HG02571 (cell line): ENCODE data around the gene IGSF10.
"Not testable (repeated sequence)": the region's sequence is repeated elsewhere in the genome, so short reads cannot be mapped to it uniquely, and the experiment has no call there.

Experiments
- ATAC-seq: cut with Tn5 transposase; IDR thresholded peaks from one replicate; pipeline ENCODE4 v1.9.1; 2021; ENCODE audit warnings: mild to moderate bottlenecking, moderate library complexity; ENCODE audit not compliant: unreplicated experiment

The IGSF10 gene

GRCh38 chr3:151460774-151461450 is at the start of gene IGSF10:
TSS of gene IGSF10 (minus strand) at chr3:151461061. CDS start at chr3:151458709, 2,352 bp downstream.
- ATAC-seq, result no peak

- not testable (repeated sequence) for ATAC-seq
These were observed 48.7 kb upstream of the IGSF10 start for GRCh38 chr3:151509468-151510135.

DNA sequence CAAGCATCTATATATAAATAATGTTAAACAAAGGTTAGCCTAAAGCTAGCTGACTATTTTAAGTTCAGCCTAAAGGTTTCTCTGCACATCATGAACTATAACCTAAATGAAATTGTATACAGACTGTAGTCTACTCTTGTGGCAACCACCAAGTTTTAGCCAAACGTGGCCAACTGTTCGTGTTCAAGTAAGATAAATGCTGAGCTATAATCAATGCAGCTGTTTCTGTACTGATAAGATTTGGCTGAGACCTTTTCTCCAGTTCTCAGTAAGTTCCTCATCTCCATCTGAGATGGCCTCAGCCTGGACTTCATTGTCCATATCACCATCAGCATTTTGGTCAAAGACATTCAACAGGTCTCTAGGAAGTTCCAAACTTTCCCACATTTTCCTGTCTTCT is 43.7 kb upstream of the IGSF10 start:
- no peak for ATAC-seq

DNA sequence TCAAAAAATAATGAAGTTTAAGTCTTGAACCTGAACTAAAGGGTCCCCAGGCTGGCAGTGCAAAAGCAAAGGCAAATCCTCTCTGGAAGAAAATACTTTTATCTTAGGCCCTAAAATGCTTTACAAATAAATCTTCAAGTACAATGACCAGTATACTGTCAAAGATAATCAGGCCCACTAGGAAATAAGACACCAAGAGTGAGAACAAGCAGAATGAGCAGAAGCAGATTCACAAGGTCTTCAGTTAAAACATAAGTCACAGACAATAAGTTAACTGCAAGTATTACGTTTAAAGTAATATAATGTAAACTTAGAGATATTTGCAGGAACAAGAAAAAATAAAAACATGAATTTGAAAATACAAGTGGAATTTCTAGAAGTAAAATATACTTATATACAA is 42.2 kb upstream of the IGSF10 start:
- no peak for ATAC-seq

GRCh38 chr3:151501923-151502632 is 41.2 kb upstream of the IGSF10 start:
- ATAC-seq, result no peak

DNA sequence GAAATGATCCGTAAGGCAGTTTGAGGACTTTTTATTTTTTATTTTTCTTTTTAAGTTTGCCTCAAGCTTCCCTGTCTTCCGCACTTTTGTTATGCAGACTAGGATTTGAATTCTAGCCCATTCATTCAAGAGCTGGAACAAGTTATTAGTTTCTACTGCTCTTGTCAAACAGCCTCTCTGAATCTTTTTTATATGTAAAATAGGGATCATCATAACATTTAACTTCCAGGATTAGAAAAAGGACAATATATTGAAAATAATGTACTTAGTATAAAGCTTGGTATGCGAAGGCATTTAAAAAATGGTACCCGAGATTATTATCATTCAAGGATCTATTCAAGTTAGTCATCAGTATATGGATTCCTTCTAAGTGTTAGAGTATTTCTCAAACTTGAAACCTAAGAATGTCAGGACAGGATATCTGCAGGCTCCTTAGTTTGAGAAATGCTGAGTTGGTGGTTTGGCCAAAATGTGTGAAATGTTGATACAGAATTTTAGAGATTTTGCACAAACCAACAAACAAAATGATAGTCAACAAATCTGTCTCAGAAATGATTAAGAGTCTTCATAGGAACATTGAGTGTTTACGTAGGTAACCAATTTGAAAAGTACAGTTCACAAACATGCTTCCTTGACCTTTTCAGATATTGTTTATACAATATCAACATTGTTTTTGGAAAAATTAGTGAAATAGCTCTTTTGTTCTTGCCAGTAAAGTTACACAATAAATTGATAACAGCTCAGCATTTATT is 40.5 kb upstream of the IGSF10 start:
- no peak for ATAC-seq

DNA sequence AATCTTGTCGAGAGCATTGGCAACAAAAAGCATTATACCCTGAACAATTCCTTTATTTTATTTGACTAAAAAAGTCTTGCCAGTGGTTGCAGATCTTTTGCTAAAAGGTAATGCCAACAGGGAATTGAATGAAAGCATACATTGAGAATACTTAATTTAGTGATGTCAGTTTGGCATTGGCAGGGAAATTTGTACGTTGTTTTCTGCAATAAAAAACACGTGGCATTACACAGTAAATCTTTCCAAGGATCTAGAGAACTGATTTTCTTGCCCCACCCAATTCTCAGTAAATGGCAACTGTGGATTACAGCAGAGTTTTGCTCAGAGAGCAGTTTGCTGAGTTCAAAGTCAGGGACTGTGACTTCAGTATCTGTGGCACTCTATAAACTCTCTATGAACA is 38.3 kb upstream of the IGSF10 start:
- ATAC-seq, result no peak

DNA sequence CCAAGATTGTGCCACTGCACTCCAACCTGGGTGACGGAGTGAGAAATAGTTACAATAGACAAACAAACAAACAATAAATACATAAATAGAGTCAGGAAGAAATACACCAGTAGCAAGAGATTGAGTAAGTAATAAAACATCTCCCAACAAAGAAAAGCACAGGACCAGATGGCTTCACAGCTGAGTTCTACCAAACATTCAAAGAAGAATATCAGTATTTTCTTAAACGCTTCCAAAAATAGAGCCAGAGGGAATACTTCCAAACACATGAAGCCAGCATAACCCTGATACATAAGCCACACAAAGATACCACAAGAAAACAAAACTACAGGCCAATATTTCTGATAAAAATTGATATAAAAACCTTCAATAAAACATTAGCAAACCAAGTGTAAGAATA is 30.7 kb upstream of the IGSF10 start:
- no peak for ATAC-seq

- ATAC-seq, result not testable (repeated sequence)
These were observed 27.0 kb upstream of the IGSF10 start for GRCh38 chr3:151487833-151488232.

GRCh38 chr3:151483961-151484520 is 23.2 kb upstream of the IGSF10 start:
- ATAC-seq, result no peak

DNA sequence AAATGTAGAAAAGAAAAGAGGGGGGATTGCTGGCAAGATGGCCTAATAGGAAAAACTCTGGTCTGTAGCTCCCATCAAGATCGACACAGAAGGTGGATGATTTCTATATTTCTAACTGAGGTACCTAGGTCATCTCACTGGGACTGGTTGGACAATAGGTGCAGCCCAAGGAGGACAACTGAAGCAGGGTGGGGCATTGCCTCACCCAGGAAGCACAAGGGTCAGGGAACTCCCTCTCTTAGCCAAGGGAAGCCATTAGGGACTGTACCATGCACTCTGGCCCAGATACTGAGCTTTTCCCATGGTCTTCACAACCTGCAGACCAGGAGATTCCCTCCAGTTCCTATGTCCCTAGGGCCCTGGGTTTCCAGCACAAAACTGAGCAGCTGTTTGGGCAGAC is 22.6 kb upstream of the IGSF10 start:
- ATAC-seq, result no peak

DNA sequence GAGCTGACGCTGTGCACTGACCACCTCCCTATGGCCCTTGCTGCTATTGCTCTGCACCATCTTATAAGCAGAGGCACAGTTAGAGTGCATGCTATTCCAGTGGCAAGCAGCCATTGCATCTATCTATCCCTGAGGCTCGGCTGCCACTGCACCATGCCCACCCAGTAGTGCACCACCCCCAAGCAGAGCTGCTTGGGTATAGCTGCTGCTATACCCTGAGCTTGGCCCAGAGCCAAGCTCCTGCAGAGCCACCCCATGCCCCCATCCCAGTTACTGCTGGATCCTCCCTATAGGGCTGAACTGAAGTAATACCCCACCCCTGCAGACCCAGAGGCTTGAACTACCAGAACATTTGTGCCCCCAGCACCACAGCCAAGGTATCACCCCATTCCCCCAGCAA is 19.6 kb upstream of the IGSF10 start:
- no peak for ATAC-seq

DNA sequence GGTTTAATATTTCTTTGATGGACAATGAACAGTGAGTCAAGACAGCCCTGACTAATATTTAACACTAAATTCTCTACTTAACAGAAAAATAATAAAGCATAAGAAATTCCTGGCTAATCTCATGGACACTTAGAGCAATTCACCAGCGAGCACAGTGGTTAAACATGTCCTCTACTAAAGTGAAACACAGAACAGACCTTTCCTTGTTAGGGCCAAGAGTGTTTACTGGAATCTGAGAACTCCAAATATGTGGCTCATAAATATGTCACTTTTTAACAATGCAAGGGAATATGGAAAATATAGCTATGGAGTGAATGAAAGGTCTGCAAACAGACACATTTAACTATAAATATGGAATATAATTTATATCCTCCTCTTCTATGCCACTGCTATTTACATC is 18.6 kb upstream of the IGSF10 start:
- ATAC-seq, result no peak

DNA sequence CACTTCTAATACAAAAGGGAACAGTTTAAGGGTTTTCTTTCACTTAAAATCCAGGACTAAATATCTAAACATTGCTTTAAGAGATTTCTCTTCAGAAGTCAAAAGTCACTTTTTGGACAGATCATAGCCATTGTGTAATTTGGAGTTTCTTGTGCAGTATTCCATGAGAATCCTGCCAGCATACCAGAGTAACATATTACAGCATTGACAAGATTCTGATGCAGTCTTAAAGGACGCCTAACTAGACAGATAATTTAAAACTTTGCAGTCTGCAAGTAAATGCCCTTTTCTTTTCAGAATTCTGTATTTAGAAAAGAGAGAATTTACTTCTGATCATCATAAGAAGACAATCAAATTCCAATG is 17.5 kb upstream of the IGSF10 start:
- no peak for ATAC-seq

DNA sequence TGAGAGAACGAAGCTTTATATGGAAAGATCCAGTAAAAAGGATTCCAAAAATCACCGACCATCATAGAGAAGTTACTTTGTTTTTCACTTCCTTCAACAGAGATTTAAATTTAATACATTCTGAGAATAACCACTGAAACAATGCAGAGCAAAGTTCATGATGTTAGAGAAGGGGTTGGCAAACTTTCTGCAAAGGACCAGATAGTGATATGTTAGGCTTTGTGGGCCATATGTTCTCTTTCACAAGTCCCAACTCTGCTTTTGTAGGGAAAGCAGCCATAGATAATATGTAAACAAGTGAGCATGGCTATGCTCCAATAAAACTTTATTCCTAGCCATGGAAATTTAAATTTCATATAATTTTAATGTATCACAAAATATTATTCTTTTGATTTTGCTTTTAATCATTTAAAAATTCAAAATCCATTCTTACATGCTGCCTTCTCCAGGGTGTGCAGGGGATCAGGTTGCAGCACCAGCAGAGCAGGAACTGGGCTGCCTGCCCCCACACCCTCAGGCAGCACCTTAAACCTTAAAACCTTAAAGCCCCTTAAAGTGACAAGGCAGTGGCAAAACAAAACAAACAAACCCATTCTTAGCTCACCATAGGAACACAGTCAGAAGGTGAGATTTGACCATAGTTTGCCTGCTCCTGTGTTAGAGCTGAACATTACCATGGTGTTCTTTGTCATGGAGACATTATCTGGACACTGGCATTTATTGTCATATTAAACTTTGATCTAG is 16.9 kb upstream of the IGSF10 start:
- no peak for ATAC-seq

DNA sequence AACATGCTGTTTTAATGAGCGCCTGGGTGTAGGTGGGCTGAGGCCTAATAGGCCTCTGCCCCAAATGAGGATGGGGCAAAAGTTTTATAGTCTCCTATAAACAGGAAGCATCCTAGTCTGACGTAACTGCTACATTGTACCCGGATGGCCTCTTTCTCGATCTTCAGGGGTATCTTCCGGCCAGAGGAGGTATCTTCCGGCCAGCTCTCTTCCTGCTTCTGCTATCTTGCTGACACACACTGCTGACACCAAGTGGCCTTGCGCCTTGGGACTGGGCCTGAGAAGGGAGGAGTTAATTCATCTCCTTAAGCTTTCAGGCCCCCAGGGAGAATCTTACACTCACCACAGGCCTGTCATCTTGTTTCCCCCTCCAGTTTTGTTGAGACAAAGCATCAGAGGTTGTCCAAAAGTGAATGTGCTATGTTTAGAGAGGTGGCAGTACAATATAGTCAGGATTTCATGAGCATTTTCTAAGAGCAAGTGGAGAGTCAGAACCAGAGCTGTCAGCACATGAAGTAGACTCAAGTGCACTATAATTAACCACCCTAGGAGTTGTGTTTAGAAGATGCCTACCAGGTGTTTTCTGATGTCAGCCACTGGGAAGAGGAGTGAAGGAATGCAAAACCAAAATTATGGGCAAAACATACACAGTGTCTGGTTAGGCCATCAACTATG is 15.6 kb upstream of the IGSF10 start:
- ATAC-seq, result no peak

DNA sequence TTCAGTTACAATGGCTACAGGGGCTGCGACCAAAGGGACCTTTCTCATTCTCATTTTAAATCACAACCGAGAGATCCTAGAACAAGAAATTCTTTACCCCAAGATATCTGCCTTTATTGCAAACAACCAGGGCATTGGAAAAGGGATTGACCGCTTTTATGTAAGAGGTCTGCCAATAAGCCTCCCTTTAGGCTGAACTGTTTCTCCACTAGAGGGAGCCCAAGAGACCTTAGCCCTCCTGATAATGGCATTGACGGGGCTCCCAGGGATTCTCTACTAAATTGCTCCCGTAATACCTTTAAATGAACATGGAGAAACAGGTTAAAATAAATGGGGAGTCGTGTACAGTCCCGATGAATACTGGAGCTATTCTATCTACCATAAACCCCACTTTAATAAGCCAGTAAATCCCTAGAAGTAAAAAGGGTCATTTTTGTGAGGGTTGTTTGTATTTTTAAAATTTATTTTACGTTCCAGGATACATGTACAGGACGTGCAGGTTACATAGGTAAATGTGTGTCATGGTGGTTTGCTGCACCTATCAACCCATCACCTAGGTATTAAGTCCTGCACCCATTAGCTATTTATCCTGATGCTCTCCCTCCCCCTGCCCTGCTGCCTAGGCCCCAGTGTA is 7.5 kb upstream of the IGSF10 start:
- peak; percentile 62 for ATAC-seq

DNA sequence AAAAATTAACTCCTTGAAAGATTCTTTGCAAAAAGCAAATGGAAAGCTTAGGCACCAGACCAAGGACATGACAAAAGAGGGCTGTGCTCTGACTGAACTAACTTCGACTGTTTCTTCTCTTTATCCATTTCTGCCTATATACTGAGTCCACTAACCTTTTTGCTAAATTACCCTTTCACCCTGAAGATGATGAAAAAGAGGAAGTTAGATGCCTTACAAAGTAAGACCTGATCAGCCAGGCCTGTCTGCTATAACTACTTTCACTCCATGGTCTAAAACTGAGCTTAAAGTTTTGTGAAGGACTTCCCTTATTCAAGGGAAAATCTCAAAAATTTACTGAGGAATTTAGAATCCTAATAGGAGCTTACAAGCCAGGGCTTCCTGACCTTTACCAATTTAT is 6.2 kb upstream of the IGSF10 start:
- ATAC-seq, result no peak

- ATAC-seq, result no peak
These were observed 2.1 kb upstream of the IGSF10 start for GRCh38 chr3:151462991-151463390.
